ENCODE results near the gene FDX2.
"Not testable (repeated sequence)": the region's sequence is repeated elsewhere in the genome, so short reads cannot be mapped to it uniquely, and the experiment has no call there.

The FDX2 gene

GRCh38 chr19:10315335-10316214, at the start of gene FDX2:
FDX2 (minus strand) TSS chr19:10316015; CDS start chr19:10315996, 19 bp downstream.
- intact Hi-C loops (cut with DNase I), result loop anchor here (2.0 kb wide), 1 partner anchor 65 kb away; the partner anchor contains the start of gene TYK2
- DNase-seq, result peak; percentile 84 to 98 (median 92)

GRCh38 chr19:10365518-10365917, 49.7 kb upstream of the FDX2 start:
- DNase-seq, result peak in 1 of 10 donors; percentile 69
- intact Hi-C loops (cut with DNase I), result no loop called here

- peak in 7 of 10 donors; percentile 34 to 94 (median 45) for DNase-seq
- intact Hi-C loops (cut with DNase I), result no loop called here
These were observed 48.8 kb upstream of the FDX2 start for GRCh38 chr19:10364644-10365043.

GRCh38 chr19:10363789-10364281, 48.0 kb upstream of the FDX2 start:
- intact Hi-C loops (cut with DNase I), result no loop called here

GRCh38 chr19:10362259-10362658, 46.4 kb upstream of the FDX2 start:
- intact Hi-C loops (cut with DNase I), result no loop called here
- no peak for DNase-seq

More at GRCh38 chr19:10363789-10364281, 48.0 kb upstream of the FDX2 start:
- DNase-seq, result peak in 1 of 10 donors; percentile 72

- DNase-seq, result no peak
These were observed 45.8 kb upstream of the FDX2 start for GRCh38 chr19:10361569-10362011.

GRCh38 chr19:10356431-10356830, 40.6 kb upstream of the FDX2 start:
- intact Hi-C loops (cut with DNase I), result no loop called here
- peak in 1 of 10 donors; percentile 38 for DNase-seq

More at GRCh38 chr19:10361569-10362011, 45.8 kb upstream of the FDX2 start:
- intact Hi-C loops (cut with DNase I), result no loop called here

- intact Hi-C loops (cut with DNase I), result no loop called here
- no peak for DNase-seq
These were observed 38.1 kb upstream of the FDX2 start for GRCh38 chr19:10353793-10354391.

- intact Hi-C loops (cut with DNase I), result no loop called here
- peak in 1 of 10 donors; percentile 84 for DNase-seq
These were observed 37.2 kb upstream of the FDX2 start for GRCh38 chr19:10352764-10353671.

GRCh38 chr19:10346509-10346908, 30.7 kb upstream of the FDX2 start:
- no peak for DNase-seq

GRCh38 chr19:10344780-10345179, 29.0 kb upstream of the FDX2 start:
- DNase-seq, result peak in 1 of 10 donors; percentile 13
- intact Hi-C loops (cut with DNase I), result no loop called here

More at GRCh38 chr19:10346509-10346908, 30.7 kb upstream of the FDX2 start:
- intact Hi-C loops (cut with DNase I), result no loop called here

- intact Hi-C loops (cut with DNase I), result no loop called here
- DNase-seq, result no peak
These were observed 27.7 kb upstream of the FDX2 start for GRCh38 chr19:10343495-10343894.

- no peak for DNase-seq
- intact Hi-C loops (cut with DNase I), result loop anchor here (10.0 kb wide), 1 partner anchor 75 kb away; no protein-coding TSS in a partner anchor
These were observed 24.2 kb upstream of the FDX2 start for GRCh38 chr19:10339977-10340376.

GRCh38 chr19:10339380-10339960, 23.7 kb upstream of the FDX2 start, which contains the start of gene ICAM3:
ICAM3 (minus strand) TSS chr19:10339624; CDS start chr19:10339614, 10 bp downstream.
- no peak for DNase-seq
- intact Hi-C loops (cut with DNase I), result loop anchor here (10.0 kb wide), 1 partner anchor 75 kb away; no protein-coding TSS in a partner anchor

- intact Hi-C loops (cut with DNase I), result loop anchor here (10.0 kb wide), 1 partner anchor 74 kb away; no protein-coding TSS in a partner anchor
- DNase-seq, result no peak
These were observed 23.1 kb upstream of the FDX2 start for GRCh38 chr19:10338940-10339339.

- intact Hi-C loops (cut with DNase I), result loop anchor here (10.0 kb wide), 1 partner anchor 72 kb away; no protein-coding TSS in a partner anchor
- DNase-seq, result not testable (repeated sequence)
These were observed 20.9 kb upstream of the FDX2 start for GRCh38 chr19:10336725-10337124.

GRCh38 chr19:10335352-10335985, 19.7 kb upstream of the FDX2 start:
- intact Hi-C loops (cut with DNase I), result loop anchor here (10.0 kb wide), 1 partner anchor 71 kb away; no protein-coding TSS in a partner anchor
- no peak for DNase-seq

GRCh38 chr19:10334588-10335351, 19.0 kb upstream of the FDX2 start:
- DNase-seq, result peak; percentile 49 to 96 (median 70)
- intact Hi-C loops (cut with DNase I), result loop anchor here (5.0 to 10.0 kb wide), 2 partner anchors 48 to 70 kb away; partner anchors contain the start of gene TYK2

Measured in posterior cingulate gyrus (tissue), 11 donors.